Measurements from ENCODE around the gene PTCRA. TPM values are rescaled to one million over a fixed set of nuclear protein-coding genes. Genes with fewer than 3 reads are reported as not detected.

The PTCRA gene
- total and polyA plus RNA-seq, 2 experiments from 2014 or later = not detected

- TF ChIP-seq REST (IDR thresholded peaks at IDR 0.05; ENCODE audit: unreplicated experiment) = no peak
- TF ChIP-seq ZNF114 (CRISPR knock-in tag; IDR thresholded peaks at IDR 0.05) = no peak
- no peak for TF ChIP-seq JUNB (IDR thresholded peaks at IDR 0.05; ENCODE audit: unreplicated experiment)
Observed at GRCh38 chr6:42969934-42970333, 54.1 kb downstream of the PTCRA start (continued).

- no peaks in the 10 kb centered on the region for H3K4me1 ChIP-seq (ENCODE audit: insufficient read depth)
- peaks cover 6% of the 10 kb centered on the region; the same call in 2 of the 3 replicates for H3K4me1 Mint-ChIP-seq
- H3K27me3 Mint-ChIP-seq (ENCODE audit: insufficient read depth, low read depth, poor library complexity) = peaks cover 4% of the 10 kb centered on the region
- no peaks in the 10 kb centered on the region for H3K79me2 ChIP-seq (replicated peaks; ENCODE audit: insufficient read depth)
- H3K9me3 Mint-ChIP-seq = no peaks in the 10 kb centered on the region
- H3K4me3 ChIP-seq = no peak overlapping the region
- no peak overlapping the region for H3K27ac ChIP-seq (ENCODE audit: low read depth)
- no peaks in the 10 kb centered on the region for H4K20me1 ChIP-seq (replicated peaks; ENCODE audit: insufficient read depth)
- H3K9me2 ChIP-seq (ENCODE audit: insufficient read depth) = no peaks in the 10 kb centered on the region
- H3K4me3 Mint-ChIP-seq = no peak overlapping the region
- peak overlapping the region; percentile 74 for H3K27ac Mint-ChIP-seq
- ATAC-seq = no peak
- H3K36me3 ChIP-seq (ENCODE audit: insufficient read depth) = no peaks in the 10 kb centered on the region
- no peak overlapping the region for H3K4me2 ChIP-seq
- H3K27me3 ChIP-seq (ENCODE audit: insufficient read depth) = no peaks in the 10 kb centered on the region
- H3K36me3 Mint-ChIP-seq (ENCODE audit: low read depth) = 0 out of 3 replicates have a peak, but pooled peaks cover 4% of the 10 kb centered on the region
- no peaks in the 10 kb centered on the region for H3F3A ChIP-seq (replicated peaks; ENCODE audit: low read depth)
- DNase-seq (ENCODE audit: low spot score) = no peak
- H2AFZ ChIP-seq = no peak overlapping the region
- TF ChIP-seq ZNF331 (CRISPR knock-in tag; IDR thresholded peaks at IDR 0.05; ENCODE audit: low read depth) (no peak), EZH2phosphoT487 (IDR thresholded peaks at IDR 0.05; ENCODE audit: unreplicated experiment) (no peak), CREB1 (CRISPR knock-in tag; IDR thresholded peaks at IDR 0.05; ENCODE audit: low read depth) (no peak), ZNF462 (CRISPR knock-in tag; IDR thresholded peaks at IDR 0.05) (no peak), REST (IDR thresholded peaks at IDR 0.05; ENCODE audit: unreplicated experiment) (no peak), NANOG (IDR thresholded peaks at IDR 0.05; ENCODE audit: borderline replicate concordance) (no peak), POLR2AphosphoS5 (IDR thresholded peaks at IDR 0.05; ENCODE audit: low read depth) (no peak)
Observed at GRCh38 chr6:42970871-42971612, 55.2 kb downstream of the PTCRA start.
